A549 (cell line): ENCODE measurements around the gene PLD3.

Experiments
- CHD4 ChIP-seq: fragments of 200-600 bp; sonication (generic); IDR thresholded peaks from 2 replicates; pipeline ENCODE4 v1.6.1; 2016; ENCODE audit warnings: antibody characterized with exemption, mild to moderate bottlenecking, borderline replicate concordance
- EHMT2 ChIP-seq: fragments of 200-600 bp; sonication (generic); IDR thresholded peaks from 2 replicates; pipeline ENCODE4 v1.6.1; 2016; ENCODE audit warnings: antibody characterized with exemption, low read depth, mild to moderate bottlenecking, moderate library complexity
- POLR2A ChIP-seq: IDR thresholded peaks from 2 replicates; pipeline ENCODE4 v1.6.1; 2012; ENCODE audit warnings: mild to moderate bottlenecking, low read length
- ZFP36 ChIP-seq: fragments of 450-650 bp; IDR thresholded peaks from 2 replicates; pipeline ENCODE4 v1.6.1; 2014; ENCODE audit warnings: borderline replicate concordance; ENCODE audit not compliant: partially characterized antibody
- TF ChIP-seq, protein P1 (sequence below): fragments of >200 bp; sonication (Bioruptor Twin); formaldehyde crosslinking; IDR thresholded peaks from 3 replicates; pipeline ENCODE4 v1.5.1; 2016

DNA sequence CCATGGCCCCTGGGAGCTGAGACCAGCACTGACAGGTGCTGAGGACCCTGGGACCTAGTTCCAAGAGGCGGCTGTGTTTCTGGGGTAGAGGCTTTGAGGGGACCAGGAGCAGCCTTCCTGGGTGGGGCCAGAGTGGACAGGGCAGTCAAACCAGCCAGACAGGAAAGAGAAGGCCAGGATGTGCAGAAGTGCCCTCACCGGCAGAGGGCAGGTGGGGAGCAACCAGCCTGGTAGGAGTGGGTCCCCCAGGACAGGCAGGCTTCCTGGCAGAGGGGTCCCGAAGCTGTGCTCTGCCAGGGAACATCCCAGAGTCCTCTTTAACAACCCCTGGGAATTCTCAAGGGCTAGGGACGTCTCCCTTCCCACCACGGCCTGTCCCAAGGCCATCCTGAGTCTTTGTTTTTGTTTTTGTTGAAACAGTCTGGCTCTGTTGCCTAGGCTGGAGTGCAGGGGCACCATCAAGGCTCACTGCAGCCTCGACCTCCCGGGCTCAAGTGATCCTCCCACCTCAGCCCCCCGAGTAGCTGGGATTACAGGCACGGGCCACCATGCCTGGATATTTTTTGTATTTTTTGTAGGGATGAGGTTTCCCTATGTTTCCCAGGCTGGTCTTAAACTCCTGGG is 44.5 kb downstream of the PLD3 start:
- TF ChIP-seq, protein P1, sequence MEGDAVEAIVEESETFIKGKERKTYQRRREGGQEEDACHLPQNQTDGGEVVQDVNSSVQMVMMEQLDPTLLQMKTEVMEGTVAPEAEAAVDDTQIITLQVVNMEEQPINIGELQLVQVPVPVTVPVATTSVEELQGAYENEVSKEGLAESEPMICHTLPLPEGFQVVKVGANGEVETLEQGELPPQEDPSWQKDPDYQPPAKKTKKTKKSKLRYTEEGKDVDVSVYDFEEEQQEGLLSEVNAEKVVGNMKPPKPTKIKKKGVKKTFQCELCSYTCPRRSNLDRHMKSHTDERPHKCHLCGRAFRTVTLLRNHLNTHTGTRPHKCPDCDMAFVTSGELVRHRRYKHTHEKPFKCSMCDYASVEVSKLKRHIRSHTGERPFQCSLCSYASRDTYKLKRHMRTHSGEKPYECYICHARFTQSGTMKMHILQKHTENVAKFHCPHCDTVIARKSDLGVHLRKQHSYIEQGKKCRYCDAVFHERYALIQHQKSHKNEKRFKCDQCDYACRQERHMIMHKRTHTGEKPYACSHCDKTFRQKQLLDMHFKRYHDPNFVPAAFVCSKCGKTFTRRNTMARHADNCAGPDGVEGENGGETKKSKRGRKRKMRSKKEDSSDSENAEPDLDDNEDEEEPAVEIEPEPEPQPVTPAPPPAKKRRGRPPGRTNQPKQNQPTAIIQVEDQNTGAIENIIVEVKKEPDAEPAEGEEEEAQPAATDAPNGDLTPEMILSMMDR, result peak; percentile 49
- no peak for TF ChIP-seq POLR2A
- TF ChIP-seq EHMT2, result no peak
- no peak for TF ChIP-seq CHD4
- peak; percentile 57 for TF ChIP-seq ZFP36
